Fibroblast of lung (primary cell): ENCODE results near the gene RPS19BP1. TPM values are rescaled to one million over a fixed set of nuclear protein-coding genes. Genes with fewer than 3 reads are reported as not detected.
"Not testable (repeated sequence)": the region's sequence is repeated elsewhere in the genome, so short reads cannot be mapped to it uniquely, and the experiment has no call there.

Experiments
- DNase-seq, 2 donors: peaks; one replicate each; pipeline versions ENCODE4 v3.0.0 to v3.0.0-alpha.2; 2010; ENCODE audit warnings: low read depth in 2 of 2
- H2AFZ ChIP-seq: 2 replicates; pipeline ENCODE4 v1.5.1; 2012; ENCODE audit warnings: low read length, control low read depth, inconsistent platforms
- H3K27ac ChIP-seq: 2 replicates; pipeline ENCODE4 v1.5.1; 2011; ENCODE audit warnings: low read length, control low read depth; ENCODE audit not compliant: insufficient read depth
- H3K27me3 ChIP-seq: 2 replicates; pipeline ENCODE4 v1.5.1; 2011; ENCODE audit warnings: mild to moderate bottlenecking, low read length; ENCODE audit not compliant: control insufficient read depth, insufficient read depth
- H3K36me3 ChIP-seq: 2 replicates; pipeline ENCODE4 v1.5.1; 2011; ENCODE audit warnings: low read length; ENCODE audit not compliant: control insufficient read depth, insufficient read depth
- H3K4me1 ChIP-seq: 2 replicates; pipeline ENCODE4 v1.5.1; 2011; ENCODE audit warnings: low read length; ENCODE audit not compliant: control insufficient read depth, insufficient read depth; ENCODE audit errors: extremely low read depth
- H3K4me2 ChIP-seq: 2 replicates; pipeline ENCODE4 v1.5.1; 2011; ENCODE audit warnings: low read length, control low read depth; ENCODE audit not compliant: insufficient read depth; ENCODE audit errors: extremely low read depth
- H3K4me3 ChIP-seq, 4 experiments: fragments of 200-600 bp in 1 of 4; sonication (generic) in 1 of 4; replicated peaks in 1 of 4; 2 replicates each; pipeline ENCODE4 v1.5.1; 2011 to 2016; ENCODE audit warnings: low read length in 4 of 4, low read depth in 3 of 4, mild to moderate bottlenecking in 3 of 4, control low read depth in 2 of 4, inconsistent platforms in 1 of 4, mixed read lengths in 1 of 4; ENCODE audit not compliant: insufficient read depth in 1 of 4; ENCODE audit errors: control extremely low read depth in 1 of 4
- H3K79me2 ChIP-seq: 2 replicates; pipeline ENCODE4 v1.5.1; 2012; ENCODE audit warnings: mild to moderate bottlenecking, low read length, inconsistent platforms; ENCODE audit not compliant: control insufficient read depth, insufficient read depth
- H3K9ac ChIP-seq: 2 replicates; pipeline ENCODE4 v1.5.1; 2011; ENCODE audit warnings: mild to moderate bottlenecking, low read length, control low read depth; ENCODE audit not compliant: insufficient read depth
- H3K9me3 ChIP-seq: 2 replicates; pipeline ENCODE4 v1.5.1; 2012; ENCODE audit warnings: low read depth, low read length; ENCODE audit not compliant: control insufficient read depth, insufficient read depth
- H4K20me1 ChIP-seq: 2 replicates; pipeline ENCODE4 v1.5.1; 2011; ENCODE audit warnings: low read length; ENCODE audit not compliant: control insufficient read depth, insufficient read depth; ENCODE audit errors: extremely low read depth
- CTCF ChIP-seq, 2 donors: IDR thresholded peaks in 1 of 2; conservative IDR thresholded peaks in 1 of 2; 1 replicate in 1 of 2; 2 replicates in 1 of 2; pipeline ENCODE4 v1.5.1; 2011 to 2012; ENCODE audit warnings: low read length in 2 of 2, control low read depth in 1 of 2, inconsistent platforms in 1 of 2, low read depth in 1 of 2, mild to moderate bottlenecking in 1 of 2
- EZH2 ChIP-seq: IDR thresholded peaks from 2 replicates; pipeline ENCODE4 v1.5.1; 2012; ENCODE audit warnings: low read length, control low read depth, mild to moderate bottlenecking; ENCODE audit errors: missing control alignments
- polyA plus RNA-seq, 2 donors: library from polyadenylated mRNA; depleted of rRNA in 1 of 2; stranded (reverse) in 1 of 2; unstranded in 1 of 2; fragments of >200 nt; gene quantifications; 2 replicates each; pipeline ENCODE4 v1.2.1, GENCODE V29; 2011 to 2012; ENCODE audit warnings: missing spikeins in 1 of 2
- total RNA-seq: library from RNA; depleted of rRNA; stranded (reverse); fragments of >200 nt; gene quantifications from 2 replicates; pipeline ENCODE4 v1.2.1, GENCODE V29; 2014

RPS19BP1 gene
- total and polyA plus RNA-seq, 2 donors (not counting 1 experiment from before 2014, with no cell fraction given): 41.6 to 44.3 TPM

DNA sequence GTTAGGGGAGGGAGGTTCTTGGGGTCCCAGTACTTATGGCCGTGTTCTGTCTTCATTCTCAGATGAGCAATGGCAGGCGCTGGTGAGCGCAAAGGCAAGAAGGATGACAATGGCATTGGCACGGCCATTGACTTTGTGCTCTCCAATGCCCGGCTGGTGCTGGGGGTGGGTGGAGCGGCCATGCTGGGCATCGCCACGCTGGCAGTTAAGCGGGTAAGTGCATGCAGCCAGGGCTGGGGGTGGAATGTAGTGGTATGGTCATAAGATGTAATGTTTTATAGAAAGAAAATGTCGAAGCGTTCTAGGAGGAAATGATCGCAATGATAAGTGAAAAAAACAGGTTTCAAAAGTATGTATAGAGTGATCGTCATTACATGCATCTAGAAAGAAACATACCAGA lies 21.3 kb downstream of the RPS19BP1 start:
- Histone ChIP-seq H3K27ac (no peak overlapping the region), H3K36me3 (peaks cover 28% of the 10 kb centered on the region), H3K79me2 (peaks cover 21% of the 10 kb centered on the region), H2AFZ (no peak overlapping the region), H3K4me1 (no peaks in the 10 kb centered on the region), H3K27me3 (no peaks in the 10 kb centered on the region), H3K9ac (no peak overlapping the region), H3K4me3 (no peak overlapping the region), H3K4me2 (no peak overlapping the region), H3K9me3 (no peaks in the 10 kb centered on the region), H4K20me1 (no peaks in the 10 kb centered on the region)
- TF ChIP-seq CTCF (conservative IDR thresholded peaks at IDR 0.05 in 1 of 2, IDR thresholded peaks at IDR 0.05 in 1 of 2; ENCODE audit: low read depth in 1 of 2, low read length in 2 of 2) (no peak), EZH2 (no peak)
- DNase-seq: no peak

- peaks cover 28% of the 10 kb centered on the region for H3K36me3 ChIP-seq
Measured at GRCh38 chr22:39510529-39511149, 21.9 kb downstream of the RPS19BP1 start.

GRCh38 chr22:39508393-39508792 lies 24.2 kb downstream of the RPS19BP1 start:
- no peak for TF ChIP-seq CTCF (conservative IDR thresholded peaks at IDR 0.05 in 1 of 2, IDR thresholded peaks at IDR 0.05 in 1 of 2; ENCODE audit: low read depth in 1 of 2, low read length in 2 of 2)
- TF ChIP-seq EZH2: no peak
- H3K4me3 ChIP-seq: no peak overlapping the region
- H2AFZ ChIP-seq: no peak overlapping the region
- H3K27ac ChIP-seq: no peak overlapping the region
- peaks cover 3% of the 10 kb centered on the region for H3K4me1 ChIP-seq
- H3K36me3 ChIP-seq: peaks cover 27% of the 10 kb centered on the region
- no peaks in the 10 kb centered on the region for H4K20me1 ChIP-seq
- no peak overlapping the region for H3K4me2 ChIP-seq
- no peaks in the 10 kb centered on the region for H3K9me3 ChIP-seq
- no peaks in the 10 kb centered on the region for H3K27me3 ChIP-seq
- no peak for DNase-seq
- peaks cover 39% of the 10 kb centered on the region for H3K79me2 ChIP-seq
- H3K9ac ChIP-seq: no peak overlapping the region

More at GRCh38 chr22:39510529-39511149, 21.9 kb downstream of the RPS19BP1 start:
- Histone ChIP-seq H4K20me1 (no peaks in the 10 kb centered on the region), H3K4me1 (no peaks in the 10 kb centered on the region), H3K9me3 (no peaks in the 10 kb centered on the region), H3K4me3 (no peak overlapping the region), H3K27ac (no peak overlapping the region), H3K79me2 (peaks cover 24% of the 10 kb centered on the region), H2AFZ (no peak overlapping the region), H3K27me3 (no peaks in the 10 kb centered on the region), H3K9ac (no peak overlapping the region), H3K4me2 (no peak overlapping the region)
- DNase-seq: no peak
- TF ChIP-seq CTCF (conservative IDR thresholded peaks at IDR 0.05 in 1 of 2, IDR thresholded peaks at IDR 0.05 in 1 of 2; ENCODE audit: low read depth in 1 of 2, low read length in 2 of 2) (no peak), EZH2 (no peak)

GRCh38 chr22:39507021-39507420 lies 25.5 kb downstream of the RPS19BP1 start:
- H3K9me3 ChIP-seq, H3K4me2 ChIP-seq, H3K4me1 ChIP-seq, DNase-seq, H3K27me3 ChIP-seq, H3K27ac ChIP-seq, H3K4me3 ChIP-seq, H3K9ac ChIP-seq, H2AFZ ChIP-seq, H4K20me1 ChIP-seq: not testable (repeated sequence)
- H3K36me3 ChIP-seq: peaks cover 23% of the 10 kb centered on the region
- peaks cover 52% of the 10 kb centered on the region for H3K79me2 ChIP-seq
